Ovary (tissue), 9 donors: Measurements from ENCODE around the gene OR51S1. TPM values are rescaled to one million over a fixed set of nuclear protein-coding genes. Genes with fewer than 3 reads are reported as not detected.

Source experiments
- DNase-seq, 5 donors: peaks; one replicate each; pipeline ENCODE4 v3.0.0-alpha.2; 2019 to 2020
- H3K27ac ChIP-seq, 2 donors: fragments of 200-600 bp; one replicate each; pipeline versions ENCODE4 v1.5.1 to v1.8.0; 2019 to 2022
- H3K27me3 ChIP-seq: fragments of 200-600 bp; one replicate; pipeline ENCODE4 v1.8.0; 2022
- H3K36me3 ChIP-seq: fragments of 200-600 bp; sonication (generic); one replicate; pipeline ENCODE4 v1.5.1; 2019
- H3K4me1 ChIP-seq: one replicate; pipeline ENCODE4 v1.8.1; 2013; ENCODE audit warnings: mild to moderate bottlenecking, moderate library complexity; ENCODE audit not compliant: insufficient read depth
- H3K4me3 ChIP-seq: fragments of 200-600 bp; sonication (generic); one replicate; pipeline ENCODE4 v1.5.1; 2017
- H3K9me3 ChIP-seq, 2 donors: fragments of 200-600 bp in 1 of 2; sonication (generic) in 1 of 2; one replicate each; pipeline versions ENCODE4 v1.5.1 to v1.8.1; 2013 to 2019; ENCODE audit warnings: mild to moderate bottlenecking in 1 of 2, moderate library complexity in 1 of 2
- CTCF ChIP-seq, 3 donors: fragments of 450-650 bp in 2 of 3; fragments of 200-600 bp in 1 of 3; IDR thresholded peaks; one replicate each; pipeline versions ENCODE4 v1.5.1 to v1.8.0; 2016 to 2022; ENCODE audit warnings: antibody characterized with exemption in 3 of 3, mild to moderate bottlenecking in 1 of 3
- EP300 ChIP-seq: sonication (generic); formaldehyde crosslinking; IDR thresholded peaks from one replicate; pipeline ENCODE4 v1.6.1; 2017; ENCODE audit warnings: antibody characterized with exemption
- POLR2A ChIP-seq: fragments of 450-650 bp; IDR thresholded peaks from one replicate; pipeline ENCODE4 v1.6.1; 2017; ENCODE audit warnings: antibody characterized with exemption, mild to moderate bottlenecking, moderate library complexity
- WGBS, 3 donors: extraction: QIAGEN DNeasy Blood & Tissue Kit in 1 of 3; methylation state at CpG; one replicate each; pipeline versions ENCODE4 v1.1.5 to v1.1.7; 2013 to 2017; 5-methylcytosine and 5-hydroxymethylcytosine counted together
- intact Hi-C, 4 donors: fragments of 100-400 bp; cut with DNase I; formaldehyde crosslinking; loops; one replicate each; pipeline versions ENCODE4 v1.11.0 to v1.15.1; 2022 to 2023
- polyA plus RNA-seq, 2 donors: library from polyadenylated mRNA; stranded (reverse); fragments of 200-250 nt in 1 of 2; fragments of 350-450 nt in 1 of 2; fragmentation: Illumina TruSeq in 1 of 2; extraction: RNeasy Lipid Tissue Mini Kit (QIAGEN cat#74804) in 1 of 2; gene quantifications; one replicate each; pipeline ENCODE4 v1.2.3, GENCODE V29; 2013 to 2014
- total RNA-seq, 7 donors: library from RNA; depleted of rRNA in 2 of 7; stranded (reverse); fragments of >200 nt in 2 of 7; fragmentation: NEBNext Ultra II Directional in 3 of 7; extraction: Animal tissue kit (Norgen Biotek cat#: 25700) in 3 of 7; gene quantifications; one replicate each; pipeline versions ENCODE4 v1.1.0 to v1.2.4, GENCODE V29; 2016 to 2023
- donor health status: DM: no; HTN: no; CAD: no; lungs with moderate emphysema.
- donor health status: DM: no; HTN: no; CAD: no.
- donor health status: Bipolar disorder and iron deficiency.
- donor health status: DM: yes; HTN: yes; CAD: no.
- donor health status: DM: no; HTN: no; CAD: no.
- donor health status: DM: yes; HTN: yes; CAD: no.

The OR51S1 gene
- total and polyA plus RNA-seq, 9 donors: not detected

- 91 to 93% (median 92%) methylated on average over 2 of the region's 2 CpGs for WGBS, 3 donors
- Histone ChIP-seq H3K4me1 (no peaks in the 10 kb centered on the region), H3K4me3 (no peak overlapping the region), H3K27ac (no peak overlapping the region), H3K36me3 (no peaks in the 10 kb centered on the region), H3K27me3 (no peaks in the 10 kb centered on the region), H3K9me3 (no peaks in the 10 kb centered on the region)
- no peak for TF ChIP-seq EP300
- no peak for TF ChIP-seq POLR2A
- no peak for TF ChIP-seq CTCF (IDR thresholded peaks at IDR 0.05)
- DNase-seq: no peak
- intact Hi-C loops: no loop called here
These were observed 9.0 kb downstream of the OR51S1 start for GRCh38 chr11:4839851-4840549.

DNA sequence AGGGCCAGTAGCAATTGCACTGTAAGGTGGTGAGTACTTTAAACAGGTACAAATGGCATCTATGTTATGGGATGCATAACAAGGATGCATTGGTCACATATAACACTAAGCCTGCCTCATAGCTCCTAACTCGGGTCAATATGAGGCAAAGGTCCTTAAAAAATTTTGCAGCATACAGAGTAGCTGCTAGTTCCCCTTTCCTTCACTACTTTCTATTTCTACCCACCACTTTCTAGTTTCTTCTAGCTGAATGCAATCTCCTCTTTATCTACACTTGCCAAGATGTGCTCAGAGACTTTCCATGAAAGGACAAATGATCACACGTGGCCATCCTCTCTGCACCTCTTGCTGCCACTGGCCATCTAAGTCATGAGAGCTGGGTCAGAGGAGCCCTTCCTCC, 18.1 kb downstream of the OR51S1 start:
- Histone ChIP-seq H3K4me3 (no peak overlapping the region), H3K4me1 (no peaks in the 10 kb centered on the region), H3K9me3 (no peaks in the 10 kb centered on the region), H3K27ac (no peak overlapping the region), H3K27me3 (no peaks in the 10 kb centered on the region), H3K36me3 (no peaks in the 10 kb centered on the region)
- no peak for DNase-seq
- no peak for TF ChIP-seq CTCF (IDR thresholded peaks at IDR 0.05)
- no peak for TF ChIP-seq EP300
- TF ChIP-seq POLR2A: no peak
- intact Hi-C loops: no loop called here
- WGBS, 3 donors: 49 to 74% (median 71%) methylated on average over 2 of the region's 2 CpGs

GRCh38 chr11:4830346-4830745, 18.7 kb downstream of the OR51S1 start:
- no peak for TF ChIP-seq CTCF (IDR thresholded peaks at IDR 0.05)
- TF ChIP-seq EP300: no peak
- TF ChIP-seq POLR2A: no peak
- intact Hi-C loops: no loop called here
- no peak overlapping the region for H3K27ac ChIP-seq
- no peaks in the 10 kb centered on the region for H3K36me3 ChIP-seq
- no peaks in the 10 kb centered on the region for H3K9me3 ChIP-seq
- H3K27me3 ChIP-seq: no peaks in the 10 kb centered on the region
- DNase-seq: no peak
- H3K4me3 ChIP-seq: no peak overlapping the region
- no peaks in the 10 kb centered on the region for H3K4me1 ChIP-seq
- WGBS, 3 donors: 60 to 67% (median 64%) methylated on average over 1 of the region's 1 CpG

GRCh38 chr11:4826425-4826824, 22.6 kb downstream of the OR51S1 start:
- no peaks in the 10 kb centered on the region for H3K27me3 ChIP-seq
- H3K4me1 ChIP-seq: no peaks in the 10 kb centered on the region
- H3K9me3 ChIP-seq: no peaks in the 10 kb centered on the region
- H3K36me3 ChIP-seq: no peaks in the 10 kb centered on the region
- H3K4me3 ChIP-seq: no peak overlapping the region
- intact Hi-C loops: loop anchor here in 1 of 4 donors (5.0 kb wide), 1 partner anchor 189 kb away; the partner anchor contains the start of gene OR51D1
- no peak for DNase-seq
- no peak overlapping the region for H3K27ac ChIP-seq
- TF ChIP-seq POLR2A: no peak
- no peak for TF ChIP-seq EP300
- no peak for TF ChIP-seq CTCF (IDR thresholded peaks at IDR 0.05)
